Cardiac muscle cell (in vitro differentiated cells and primary cell): ENCODE results near the gene KRTAP20-2. TPM values are rescaled to one million over a fixed set of nuclear protein-coding genes. Genes with fewer than 3 reads are reported as not detected.

Experiments used
- DNase-seq, 2 donors: peaks; one replicate each; pipeline versions ENCODE4 v3.0.0 to v3.0.0-alpha.2; 2010 to 2017; ENCODE audit warnings: low read depth in 1 of 2, low spot score in 1 of 2
- H3K27ac ChIP-seq: fragments of 200-600 bp; sonication (generic); 2 replicates; pipeline ENCODE4 v1.5.1; 2016
- H3K27me3 ChIP-seq: fragments of 200-600 bp; sonication (generic); 2 replicates; pipeline ENCODE4 v1.6.0; 2016; ENCODE audit warnings: control low read depth
- H3K36me3 ChIP-seq: fragments of 200-600 bp; sonication (generic); 2 replicates; pipeline ENCODE4 v1.5.1; 2016; ENCODE audit warnings: control low read depth
- H3K4me1 ChIP-seq: fragments of 200-600 bp; sonication (generic); 2 replicates; pipeline ENCODE4 v1.8.1; 2017; ENCODE audit warnings: low read depth, mild to moderate bottlenecking, mixed run types
- H3K4me3 ChIP-seq: fragments of 200-600 bp; sonication (generic); 2 replicates; pipeline ENCODE4 v1.5.1; 2016; ENCODE audit warnings: mild to moderate bottlenecking
- H3K9me3 ChIP-seq: fragments of 200-600 bp; sonication (generic); 2 replicates; pipeline ENCODE4 v1.5.1; 2017; ENCODE audit warnings: low read depth, mild to moderate bottlenecking, control low read depth
- CTCF ChIP-seq: IDR thresholded peaks from 2 replicates; pipeline ENCODE4 v1.5.1; 2012; ENCODE audit warnings: low read depth, mild to moderate bottlenecking, low read length
- polyA plus RNA-seq: library from polyadenylated mRNA; unstranded; fragments of >200 nt; fragmentation: Nextera tagmentation; extraction: Ambion mirVana; gene quantifications from 2 replicates; pipeline ENCODE4 v1.2.1, GENCODE V29; 2016
- total RNA-seq: library from RNA; depleted of rRNA; stranded (reverse); fragments of >200 nt; gene quantifications from 2 replicates; pipeline ENCODE4 v1.2.3, GENCODE V29; 2016

Gene KRTAP20-2
- total and polyA plus RNA-seq, 2 experiments from 2014 or later, result not detected

- DNase-seq, result no peak
- no peaks in the 10 kb centered on the region for H3K9me3 ChIP-seq
These were observed 14.9 kb upstream of the KRTAP20-2 start for GRCh38 chr21:30620080-30620479.

GRCh38 chr21:30620522-30620921 is 14.5 kb upstream of the KRTAP20-2 start, which contains the start of gene KRTAP20-4:
KRTAP20-4 (plus strand) TSS chr21:30620627.
- H3K36me3 ChIP-seq, result no peaks in the 10 kb centered on the region
- H3K4me1 ChIP-seq, result no peaks in the 10 kb centered on the region
- DNase-seq, result no peak
- H3K27ac ChIP-seq, result no peak within 1 kb of the TSS
- TF ChIP-seq CTCF, result no peak
- no peaks in the 10 kb centered on the region for H3K27me3 ChIP-seq
- no peaks in the 10 kb centered on the region for H3K9me3 ChIP-seq
- no peak within 1 kb of the TSS for H3K4me3 ChIP-seq

More at GRCh38 chr21:30620080-30620479, 14.9 kb upstream of the KRTAP20-2 start:
- TF ChIP-seq CTCF, result no peak
- no peaks in the 10 kb centered on the region for H3K36me3 ChIP-seq
- no peak overlapping the region for H3K4me3 ChIP-seq
- no peaks in the 10 kb centered on the region for H3K4me1 ChIP-seq
- H3K27me3 ChIP-seq, result no peaks in the 10 kb centered on the region
- no peak overlapping the region for H3K27ac ChIP-seq

DNA sequence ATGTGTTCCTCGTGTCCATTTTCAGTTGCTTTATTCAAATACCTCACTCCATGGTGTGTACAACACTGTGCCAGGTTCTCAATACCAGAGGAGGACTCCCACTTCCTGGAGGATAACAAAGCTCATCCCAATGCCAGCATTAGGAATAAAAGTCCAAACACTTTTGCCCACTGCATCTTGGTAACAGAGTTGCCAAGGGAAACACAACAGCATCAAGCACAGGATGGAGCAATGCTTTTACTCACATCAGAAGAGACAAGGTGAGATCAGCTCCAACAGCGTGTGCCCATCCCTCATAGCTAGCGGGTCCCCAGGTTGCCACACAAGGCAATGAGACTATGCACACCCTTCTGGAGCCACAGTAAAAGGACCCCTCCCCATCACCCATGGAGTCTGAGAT is 11.6 kb upstream of the KRTAP20-2 start:
- TF ChIP-seq CTCF, result no peak
- H3K4me1 ChIP-seq, result no peaks in the 10 kb centered on the region
- H3K9me3 ChIP-seq, result no peaks in the 10 kb centered on the region
- H3K27me3 ChIP-seq, result no peaks in the 10 kb centered on the region
- no peaks in the 10 kb centered on the region for H3K36me3 ChIP-seq
- no peak overlapping the region for H3K27ac ChIP-seq
- H3K4me3 ChIP-seq, result no peak overlapping the region
- no peak for DNase-seq

DNA sequence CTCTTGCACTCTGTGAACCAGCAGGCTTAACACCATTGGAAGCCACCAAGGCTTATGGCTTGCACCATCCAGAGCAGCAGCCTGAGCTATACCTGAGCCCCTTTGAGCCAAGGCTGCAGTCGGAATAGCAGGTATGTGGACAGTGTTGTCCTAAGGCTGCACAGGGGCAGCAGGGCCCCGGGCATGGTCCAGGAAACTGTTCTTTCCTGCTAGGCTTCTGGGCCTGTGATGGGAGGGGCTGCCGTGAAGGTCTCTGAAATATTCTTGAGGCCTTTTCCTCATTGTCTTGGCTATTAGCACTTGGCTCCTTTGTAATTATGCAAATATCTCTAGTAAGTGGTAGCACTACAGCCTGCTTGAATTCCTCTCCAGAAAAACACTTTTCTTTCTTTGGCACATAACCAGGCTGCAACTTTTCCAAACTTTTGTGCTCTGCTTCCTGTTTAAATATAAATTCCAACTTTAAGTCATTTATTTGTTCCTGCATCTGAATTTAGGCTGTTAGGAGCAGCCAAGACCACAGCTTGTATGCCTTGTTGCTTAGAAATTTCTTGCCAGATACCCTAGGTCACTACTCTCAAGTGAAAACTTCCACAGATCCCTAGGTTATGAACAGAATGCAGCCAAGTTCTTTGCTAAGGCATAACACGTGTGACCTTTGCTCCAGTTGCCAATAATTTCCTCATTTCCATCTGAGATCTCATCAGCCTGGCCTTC is 9.4 kb upstream of the KRTAP20-2 start:
- Histone ChIP-seq H3K4me3 (no peak overlapping the region), H3K4me1 (no peaks in the 10 kb centered on the region), H3K36me3 (no peaks in the 10 kb centered on the region), H3K27me3 (no peaks in the 10 kb centered on the region), H3K27ac (no peak overlapping the region), H3K9me3 (no peaks in the 10 kb centered on the region)
- no peak for DNase-seq
- no peak for TF ChIP-seq CTCF

- Histone ChIP-seq H3K4me1 (no peaks in the 10 kb centered on the region), H3K27me3 (no peaks in the 10 kb centered on the region), H3K36me3 (no peaks in the 10 kb centered on the region), H3K9me3 (no peaks in the 10 kb centered on the region), H3K4me3 (no peak overlapping the region), H3K27ac (no peak overlapping the region)
- no peak for TF ChIP-seq CTCF
- DNase-seq, result no peak
These were observed 6.9 kb upstream of the KRTAP20-2 start for GRCh38 chr21:30628109-30628508.
